ENCODE data around the gene RNPEPL1. TPM values are rescaled to one million over a fixed set of nuclear protein-coding genes. Genes with fewer than 3 reads are reported as not detected.
A peak's percentile ranks its signal among the peaks of the same experiment; 100 is the strongest.

Gene RNPEPL1
- polyA plus RNA-seq, 1 donor: 35.0 TPM

DNA sequence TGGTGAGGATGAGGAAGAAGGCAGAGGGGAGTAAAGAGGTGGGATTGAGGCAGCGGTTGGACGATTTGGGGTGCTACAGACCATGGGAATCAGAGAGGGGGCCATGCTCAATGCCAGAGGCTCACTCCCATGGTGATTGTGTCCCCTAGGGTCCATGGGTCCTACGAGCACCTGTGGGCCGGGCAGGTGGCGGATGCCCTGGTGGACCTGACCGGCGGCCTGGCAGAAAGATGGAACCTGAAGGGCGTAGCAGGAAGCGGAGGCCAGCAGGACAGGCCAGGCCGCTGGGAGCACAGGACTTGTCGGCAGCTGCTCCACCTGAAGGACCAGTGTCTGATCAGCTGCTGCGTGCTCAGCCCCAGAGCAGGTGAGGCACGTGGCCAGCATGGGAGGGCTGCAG, 23.5 kb downstream of the RNPEPL1 start:
- DNase-seq: no peak

DNA sequence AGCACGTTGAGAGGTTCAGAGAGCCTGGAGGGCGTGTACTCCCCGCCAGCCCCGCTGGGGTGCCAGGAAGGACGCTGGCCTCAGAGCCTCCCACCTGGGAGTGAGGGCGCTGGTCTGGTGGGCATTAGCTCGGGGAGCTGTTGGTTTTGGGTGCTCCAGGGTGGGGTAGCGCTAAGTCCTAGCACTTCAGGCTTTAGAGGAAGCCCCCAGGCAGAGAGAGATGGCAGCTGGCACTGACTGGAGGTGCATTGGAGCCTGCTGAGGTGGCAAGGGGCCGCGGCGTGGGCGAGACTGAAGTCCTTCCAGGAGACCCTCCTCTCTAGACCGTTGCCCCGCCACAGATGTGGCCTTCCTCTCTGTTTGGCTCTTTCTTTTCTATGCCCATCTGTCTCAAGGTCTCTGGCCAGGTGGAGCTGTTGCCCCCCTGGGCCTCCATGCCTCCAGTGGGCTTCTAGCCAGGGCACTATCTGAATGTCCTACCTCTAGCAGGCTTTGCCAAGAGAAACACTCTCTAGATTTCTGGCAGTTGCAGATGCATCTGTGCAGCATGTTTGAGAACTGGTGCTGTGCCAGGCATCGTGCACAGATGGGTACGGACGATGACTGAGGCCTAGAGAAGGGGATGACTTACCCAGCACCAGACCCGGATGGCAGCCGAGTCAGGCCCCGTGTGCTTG, 24.9 kb downstream of the RNPEPL1 start:
- no peak for DNase-seq

DNA sequence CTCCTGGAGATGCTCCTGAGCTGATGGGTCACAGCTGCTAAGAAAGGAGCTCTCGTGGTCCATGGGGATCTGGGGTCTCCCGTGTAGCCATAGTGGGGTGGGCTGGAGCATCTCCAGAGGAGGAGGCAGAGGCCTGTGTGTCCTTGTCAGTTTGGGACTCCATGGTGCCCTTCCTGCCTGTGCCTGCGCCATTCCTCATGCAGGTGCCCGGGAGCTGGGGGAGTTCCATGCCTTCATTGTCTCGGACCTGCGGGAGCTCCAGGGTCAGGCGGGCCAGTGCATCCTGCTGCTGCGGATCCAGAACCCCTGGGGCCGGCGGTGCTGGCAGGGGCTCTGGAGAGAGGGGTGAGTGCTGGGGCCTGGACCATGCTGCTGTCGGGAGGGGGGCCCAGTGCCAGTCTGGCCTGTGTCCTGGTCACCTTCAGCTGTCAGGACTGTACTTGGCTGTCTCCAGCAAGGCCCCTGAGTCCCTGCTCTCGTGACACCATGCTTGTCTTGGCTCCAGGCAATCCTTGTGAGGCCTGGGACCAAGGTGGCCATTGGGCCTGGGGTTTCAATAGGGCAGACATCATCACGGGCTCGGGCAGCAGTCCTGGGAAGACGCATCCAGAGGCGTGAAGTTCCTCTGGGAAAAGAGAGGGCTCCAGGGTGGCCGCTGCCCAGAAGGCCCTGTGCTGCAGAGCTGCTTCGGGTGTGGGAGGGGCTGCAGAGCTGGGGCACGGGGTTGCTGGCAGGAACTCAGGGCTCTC, 25.6 kb downstream of the RNPEPL1 start:
- no peak for DNase-seq

DNA sequence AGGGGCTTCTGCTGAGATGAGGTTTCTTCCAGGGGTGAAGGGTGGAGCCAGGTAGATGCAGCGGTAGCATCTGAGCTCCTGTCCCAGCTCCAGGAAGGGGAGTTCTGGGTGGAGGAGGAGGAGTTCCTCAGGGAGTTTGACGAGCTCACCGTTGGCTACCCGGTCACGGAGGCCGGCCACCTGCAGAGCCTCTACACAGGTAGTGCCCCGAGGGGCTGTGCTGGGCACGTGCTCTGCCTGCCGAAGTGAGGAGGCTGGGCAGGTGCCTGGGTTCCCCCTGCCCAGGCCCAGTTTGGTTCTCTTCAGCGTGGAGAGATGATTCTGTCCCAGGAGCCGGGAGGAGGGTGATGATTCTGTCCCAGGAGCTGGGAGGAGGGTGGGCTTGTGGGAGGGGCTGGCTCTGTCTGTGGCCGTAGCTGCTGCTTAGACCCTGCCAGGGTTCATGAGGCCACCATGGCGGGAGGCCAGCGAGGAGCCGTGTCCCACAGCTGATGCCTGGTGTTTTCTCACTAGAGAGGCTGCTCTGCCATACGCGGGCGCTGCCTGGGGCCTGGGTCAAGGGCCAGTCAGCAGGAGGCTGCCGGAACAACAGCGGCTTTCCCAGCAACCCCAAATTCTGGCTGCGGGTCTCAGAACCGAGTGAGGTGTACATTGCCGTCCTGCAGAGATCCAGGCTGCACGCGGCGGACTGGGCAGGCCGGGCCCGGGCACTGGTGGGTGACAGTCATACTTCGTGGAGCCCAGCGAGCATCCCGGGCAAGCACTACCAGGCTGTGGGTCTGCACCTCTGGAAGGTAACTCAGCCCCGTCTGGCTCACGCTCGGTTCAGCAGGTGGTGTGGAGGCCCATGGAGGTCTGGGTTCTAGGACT, 26.5 kb downstream of the RNPEPL1 start:
- no peak for DNase-seq

DNA sequence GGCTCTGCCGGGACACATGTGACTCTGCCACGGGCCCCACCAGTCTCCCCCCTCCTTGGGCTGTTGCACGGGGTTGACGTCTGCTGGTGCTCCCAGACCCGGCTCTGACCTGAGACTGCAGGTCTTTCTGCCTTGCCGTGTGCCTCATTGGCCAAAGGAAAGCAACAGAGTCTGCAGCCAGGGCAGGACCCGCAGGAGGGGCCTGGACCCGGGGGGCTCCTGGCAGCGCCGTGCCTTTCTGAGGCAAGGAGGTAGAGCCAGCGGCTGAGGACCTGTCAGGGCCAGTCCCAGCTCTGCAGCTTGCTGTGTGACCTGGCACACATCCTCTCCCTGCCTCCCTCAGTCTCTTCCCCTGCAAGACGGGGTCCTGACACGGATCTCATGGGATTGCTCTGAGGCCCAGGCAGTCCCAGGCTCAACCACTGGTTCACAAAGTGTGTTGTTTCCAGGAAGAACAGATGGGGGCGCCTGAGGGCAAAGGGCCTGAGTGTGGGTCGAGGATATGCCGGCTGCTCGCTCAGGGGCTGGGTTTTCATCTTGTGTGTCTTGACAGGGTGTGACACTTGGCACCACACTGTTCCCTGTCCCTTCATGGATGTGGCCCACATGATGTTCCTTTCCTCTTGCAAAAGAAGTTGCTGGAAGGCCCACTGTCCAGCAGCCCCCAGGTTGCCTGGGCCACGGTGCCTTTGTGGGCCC, 27.2 kb downstream of the RNPEPL1 start:
- DNase-seq: no peak

DNA sequence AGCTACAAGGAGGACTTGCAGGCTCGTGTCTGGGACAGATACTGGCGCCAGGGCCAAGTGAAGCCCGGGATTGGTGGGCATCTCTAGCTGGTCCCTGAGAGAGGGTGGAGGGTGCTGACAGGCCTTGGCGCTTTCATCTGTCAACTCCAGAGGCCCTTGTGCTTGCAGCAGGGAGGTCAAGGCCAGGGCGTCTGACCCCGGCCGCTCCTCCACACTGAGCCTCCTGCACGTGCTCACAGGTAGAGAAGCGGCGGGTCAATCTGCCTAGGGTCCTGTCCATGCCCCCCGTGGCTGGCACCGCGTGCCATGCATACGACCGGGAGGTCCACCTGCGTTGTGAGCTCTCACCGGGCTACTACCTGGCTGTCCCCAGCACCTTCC, 27.8 kb downstream of the RNPEPL1 start:
- no peak for DNase-seq

DNA sequence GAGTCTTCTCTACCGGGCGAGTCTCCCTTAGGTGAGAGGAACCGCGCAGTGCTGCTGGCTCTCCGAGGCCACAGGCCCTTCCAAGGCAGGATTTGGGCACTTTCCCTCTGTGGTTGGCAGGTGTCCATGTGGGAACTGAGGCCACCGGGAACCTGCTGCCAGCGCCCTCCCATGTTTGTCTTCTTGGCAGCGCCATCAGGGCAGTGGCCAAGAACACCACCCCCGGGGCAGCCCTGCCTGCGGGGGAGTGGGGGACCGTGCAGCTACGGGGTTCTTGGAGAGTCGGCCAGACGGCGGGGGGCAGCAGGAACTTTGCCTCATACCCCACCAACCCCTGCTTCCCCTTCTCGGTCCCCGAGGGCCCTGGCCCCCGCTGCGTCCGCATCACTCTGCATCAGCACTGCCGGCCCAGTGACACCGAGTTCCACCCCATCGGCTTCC, 28.2 kb downstream of the RNPEPL1 start:
- DNase-seq: no peak

DNA sequence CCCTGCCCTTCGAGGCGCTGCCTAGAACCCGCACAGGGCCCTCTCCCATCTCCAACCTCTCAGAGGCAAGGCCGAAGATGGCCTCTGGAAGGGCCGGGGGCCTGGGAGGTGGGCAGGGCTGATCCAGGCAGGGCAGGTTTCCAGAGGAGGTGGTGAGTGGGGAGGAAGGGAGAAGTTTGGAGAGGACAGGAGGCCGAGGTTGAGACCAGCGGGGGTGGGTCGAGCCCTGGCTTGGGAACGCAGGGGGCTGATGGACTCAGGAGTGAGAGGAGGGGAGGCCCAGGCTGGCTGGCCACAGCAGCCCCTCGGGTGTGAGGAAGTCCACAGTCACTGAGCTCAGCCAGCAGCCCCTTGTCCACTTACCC, 28.8 kb downstream of the RNPEPL1 start:
- DNase-seq: no peak

DNA sequence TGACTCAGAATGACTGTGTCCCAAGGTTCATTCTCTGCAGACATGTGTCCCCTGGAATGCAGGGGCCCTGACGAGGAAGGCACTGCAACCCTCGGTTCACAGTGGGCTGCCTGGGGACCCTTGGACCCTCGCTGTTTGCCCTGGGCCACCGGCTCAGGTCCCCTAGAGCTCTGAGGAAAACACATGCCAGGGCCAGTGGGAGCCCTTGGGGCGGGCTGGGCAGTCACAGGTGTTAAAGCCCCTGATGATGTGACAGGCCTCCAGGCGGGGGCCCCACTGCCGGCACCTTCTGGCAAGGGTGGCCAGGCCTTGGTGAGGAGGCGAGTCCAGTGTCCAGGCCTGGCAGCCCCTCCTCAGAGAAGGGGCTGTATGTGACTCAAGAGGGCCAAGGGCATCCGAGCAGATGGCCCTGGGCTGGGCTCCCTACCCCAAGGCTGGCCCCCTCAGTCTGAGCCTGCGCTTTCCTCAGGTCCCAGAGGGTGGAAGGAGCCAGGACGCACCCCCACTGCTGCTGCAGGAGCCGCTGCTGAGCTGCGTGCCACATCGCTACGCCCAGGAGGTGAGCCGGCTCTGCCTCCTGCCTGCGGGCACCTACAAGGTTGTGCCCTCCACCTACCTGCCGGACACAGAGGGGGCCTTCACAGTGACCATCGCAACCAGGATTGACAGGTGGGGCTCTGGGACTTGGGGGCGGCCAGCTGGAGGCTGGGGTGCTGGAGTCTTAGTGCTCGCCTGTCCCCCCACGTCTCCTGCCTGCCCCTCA, 29.3 kb downstream of the RNPEPL1 start:
- DNase-seq: no peak

DNA sequence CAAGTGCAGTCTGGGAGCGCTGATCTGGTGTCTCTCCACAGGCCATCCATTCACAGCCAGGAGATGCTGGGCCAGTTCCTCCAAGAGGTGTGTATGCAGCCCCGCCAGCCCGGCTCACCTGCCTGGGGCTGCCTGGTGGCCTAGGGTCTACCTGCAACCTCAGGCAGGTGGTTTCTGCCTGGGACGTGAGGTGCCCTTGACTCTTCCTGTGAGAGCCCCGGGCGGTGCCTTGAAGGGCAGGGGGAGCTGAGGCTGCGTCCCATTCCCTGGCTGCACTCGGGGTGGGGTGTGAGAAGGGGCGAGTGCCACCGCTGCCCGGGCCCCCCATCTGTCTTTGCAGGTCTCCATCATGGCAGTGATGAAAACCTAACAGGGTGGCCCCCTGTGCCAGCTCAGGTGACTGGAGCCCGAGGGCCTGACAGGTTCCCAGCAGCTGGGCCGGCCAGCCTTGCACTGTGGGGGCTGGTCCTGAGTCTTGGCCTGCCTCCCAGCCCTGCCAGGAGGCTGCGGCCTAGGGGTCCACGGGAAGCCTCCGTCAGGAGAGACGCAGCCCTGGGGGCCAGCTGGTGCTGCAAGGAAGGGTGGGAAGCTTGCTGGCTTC, 30.1 kb downstream of the RNPEPL1 start:
- no peak for DNase-seq

DNA sequence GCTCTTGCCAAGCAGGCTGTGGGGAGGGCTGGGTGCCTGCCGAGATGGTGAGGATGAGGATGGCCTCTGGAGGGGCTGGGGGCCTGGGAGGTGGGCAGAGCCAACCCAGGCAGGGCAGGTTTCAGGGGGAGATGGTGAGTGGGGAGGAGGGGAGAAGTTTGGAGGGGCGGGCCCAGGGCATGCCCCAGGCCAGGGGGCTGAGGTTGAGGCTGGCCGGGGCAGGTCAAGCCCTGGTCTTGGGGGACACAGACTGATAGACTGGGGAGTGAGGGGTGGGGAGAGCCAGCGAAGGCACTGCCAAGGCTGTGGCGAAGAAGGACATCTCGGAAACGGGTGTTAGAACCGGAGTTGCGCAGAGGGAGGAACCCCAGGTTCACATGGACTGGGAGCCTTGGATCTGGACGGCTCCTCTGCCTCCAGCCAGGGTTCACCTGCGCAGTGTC, 30.9 kb downstream of the RNPEPL1 start:
- no peak for DNase-seq

DNA sequence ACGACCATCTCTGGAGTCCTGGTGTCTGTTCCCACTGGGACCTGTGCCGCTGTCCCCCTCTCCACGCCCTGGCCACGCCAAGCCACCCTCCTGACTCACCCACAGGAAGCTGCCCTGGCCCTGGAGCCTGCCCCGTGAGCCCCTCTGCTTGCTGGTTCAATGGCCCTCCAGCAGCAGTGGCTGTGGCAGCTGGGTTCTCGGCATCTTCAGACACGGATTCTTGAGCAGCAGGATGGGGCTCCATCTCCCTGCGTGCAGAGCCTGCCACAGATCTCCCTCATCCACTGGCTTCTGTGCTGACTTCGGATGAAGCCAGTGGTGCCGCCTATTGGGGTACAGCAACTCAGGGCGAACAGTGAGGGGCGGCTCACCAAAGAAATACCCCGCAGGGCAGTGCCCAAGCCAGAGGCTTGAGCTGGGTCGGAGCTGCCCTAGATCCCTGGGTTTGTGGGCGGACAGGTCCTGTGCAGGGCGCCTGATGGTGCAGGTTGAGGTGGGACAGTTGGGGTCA, 32.2 kb downstream of the RNPEPL1 start:
- DNase-seq: no peak

DNA sequence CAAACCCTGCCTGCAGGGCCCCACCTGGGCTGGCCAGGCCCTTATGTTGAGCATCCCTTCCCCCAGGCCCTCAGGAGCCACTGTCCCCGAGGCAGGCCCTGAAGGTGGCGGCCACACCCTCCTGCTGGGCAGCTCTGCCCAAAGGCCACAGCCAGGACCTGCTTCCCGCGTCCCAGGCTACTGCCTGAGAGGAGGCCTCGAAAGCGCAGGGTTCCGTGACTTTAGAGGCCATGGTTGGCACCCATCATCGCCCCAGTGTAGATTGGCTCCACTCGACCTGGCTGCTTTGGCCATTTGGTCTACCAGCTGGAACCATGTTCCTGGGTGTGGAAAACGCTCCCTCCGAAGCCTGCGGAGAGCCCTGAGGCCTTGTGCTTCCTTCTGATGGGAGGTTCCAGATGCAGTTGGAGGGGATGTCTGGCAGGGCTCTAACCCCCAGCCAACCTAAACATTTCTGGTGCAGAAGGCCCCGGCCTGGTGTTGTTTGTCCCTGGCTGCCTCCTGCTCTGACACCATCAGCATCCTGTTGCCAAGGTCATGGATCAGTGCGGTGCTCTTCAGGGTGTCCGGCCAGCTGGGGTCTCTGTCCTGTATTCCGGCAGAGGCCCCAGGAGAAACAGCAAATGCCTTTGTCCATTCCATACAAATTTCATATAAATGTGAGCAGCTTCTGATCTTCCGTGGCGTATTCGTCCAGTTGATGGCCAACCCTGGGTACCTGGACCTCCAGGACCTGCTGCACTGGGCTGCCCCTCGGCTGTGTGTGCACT, 33.0 kb downstream of the RNPEPL1 start:
- no peak for DNase-seq

DNA sequence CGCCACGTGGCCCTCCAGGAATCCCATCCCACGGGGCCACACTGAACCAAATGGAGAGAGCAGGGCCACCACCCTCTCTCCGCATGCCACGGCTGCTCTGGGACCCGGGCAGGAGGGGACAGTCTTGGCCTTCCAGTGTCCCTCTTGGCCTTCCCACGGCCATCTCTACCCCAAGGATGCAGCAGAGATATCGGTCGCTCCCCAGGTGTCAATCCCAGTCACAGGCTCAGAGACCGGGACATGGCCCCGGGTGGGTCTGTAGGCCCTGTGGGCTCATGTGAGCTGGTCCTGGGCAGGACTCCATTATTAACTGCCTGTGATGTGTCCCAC, 33.5 kb downstream of the RNPEPL1 start:
- no peak for DNase-seq

DNA sequence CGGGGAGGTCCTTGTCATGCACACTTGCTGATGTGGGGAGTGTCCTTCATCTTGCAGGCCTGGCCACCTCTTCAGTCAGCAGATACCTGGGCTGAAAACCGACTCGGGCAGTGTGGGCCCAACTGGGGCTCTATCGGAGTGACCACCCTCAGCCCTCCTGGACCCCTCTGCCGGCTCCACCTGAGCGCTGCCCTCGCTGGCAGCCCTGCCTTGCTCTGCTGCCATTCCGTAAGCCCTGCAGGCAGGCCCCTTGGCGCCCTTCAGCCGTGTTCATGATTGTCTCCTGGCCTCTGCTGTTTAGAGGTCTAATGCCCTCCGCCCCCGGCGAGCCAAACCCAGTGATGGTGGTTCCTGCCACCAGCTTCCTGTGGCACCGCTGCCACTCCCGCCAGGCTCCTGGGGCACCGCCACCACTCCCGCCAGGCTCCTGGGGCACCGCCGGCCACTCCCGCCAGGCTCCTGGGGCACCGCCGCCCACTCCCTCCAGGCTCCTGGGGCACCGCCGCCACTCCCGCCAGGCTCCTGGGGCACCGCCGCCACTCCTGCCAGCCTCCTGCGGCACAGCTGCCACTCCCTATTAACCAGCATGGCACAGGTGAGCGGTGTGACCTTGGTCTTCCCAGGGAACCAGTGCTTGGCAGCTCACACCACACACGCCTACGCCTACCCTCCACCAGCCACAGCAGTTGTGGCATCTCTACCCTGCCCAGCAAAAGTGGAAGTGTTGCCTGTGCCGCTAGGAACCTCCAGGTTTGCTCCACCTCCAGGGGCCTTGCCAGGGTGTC, 34.2 kb downstream of the RNPEPL1 start:
- DNase-seq: no peak

DNA sequence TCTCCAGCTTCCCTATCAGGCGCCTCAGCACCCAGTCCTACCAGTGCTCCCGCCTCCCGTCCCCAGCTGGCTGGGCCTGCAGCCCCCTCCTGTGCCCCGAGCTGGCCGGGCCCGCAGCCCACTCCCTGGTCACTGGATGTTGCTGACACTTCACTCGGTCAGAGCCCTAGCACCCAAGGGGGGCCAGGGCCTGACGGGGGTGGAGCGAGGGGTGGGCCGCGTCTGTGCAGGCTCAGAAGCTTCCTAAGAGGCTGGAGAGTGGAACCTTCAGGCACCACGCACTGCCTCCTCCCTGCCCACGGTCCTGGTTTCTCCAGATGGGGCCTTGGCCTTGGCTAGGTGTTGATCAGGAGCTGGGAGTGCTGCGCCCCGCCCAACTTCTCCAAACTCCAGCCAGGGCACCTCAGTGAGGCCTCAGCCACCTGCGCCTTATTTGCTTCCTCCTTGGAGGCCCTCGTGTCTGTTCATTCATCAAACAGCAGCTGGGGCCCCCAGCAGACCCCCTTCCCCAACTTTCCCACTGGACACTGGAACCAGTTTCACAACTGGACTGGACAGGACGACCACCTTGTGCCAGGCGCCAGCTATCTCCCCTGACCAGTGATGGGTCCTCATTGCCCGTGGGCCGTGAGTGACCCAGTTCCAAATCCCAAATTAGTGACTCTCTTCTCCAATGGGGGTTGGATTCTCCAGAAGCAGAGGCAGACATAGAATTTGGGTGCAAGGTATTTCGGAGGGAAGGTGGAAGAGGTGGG, 35.0 kb downstream of the RNPEPL1 start:
- DNase-seq: no peak

DNA sequence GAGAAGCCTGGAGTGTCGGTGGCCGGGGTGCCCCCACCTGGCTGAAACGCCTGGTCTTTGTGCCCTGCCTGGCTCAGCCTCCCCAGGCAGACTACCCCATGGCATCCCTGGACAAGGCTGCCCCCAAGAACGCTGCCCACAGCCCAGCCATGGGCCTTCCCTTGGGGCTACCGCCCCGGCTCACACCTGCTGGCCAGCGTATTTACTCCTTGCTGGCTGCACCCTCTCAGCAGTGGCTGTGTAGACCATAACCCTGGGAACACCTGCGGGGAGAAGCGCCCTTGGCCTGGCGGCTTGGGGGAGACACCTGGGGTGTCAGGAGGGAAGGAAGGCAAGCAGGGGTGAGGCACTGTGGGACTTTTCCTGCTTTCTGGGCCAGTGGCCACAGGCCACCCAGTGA, 35.6 kb downstream of the RNPEPL1 start:
- no peak for DNase-seq

DNA sequence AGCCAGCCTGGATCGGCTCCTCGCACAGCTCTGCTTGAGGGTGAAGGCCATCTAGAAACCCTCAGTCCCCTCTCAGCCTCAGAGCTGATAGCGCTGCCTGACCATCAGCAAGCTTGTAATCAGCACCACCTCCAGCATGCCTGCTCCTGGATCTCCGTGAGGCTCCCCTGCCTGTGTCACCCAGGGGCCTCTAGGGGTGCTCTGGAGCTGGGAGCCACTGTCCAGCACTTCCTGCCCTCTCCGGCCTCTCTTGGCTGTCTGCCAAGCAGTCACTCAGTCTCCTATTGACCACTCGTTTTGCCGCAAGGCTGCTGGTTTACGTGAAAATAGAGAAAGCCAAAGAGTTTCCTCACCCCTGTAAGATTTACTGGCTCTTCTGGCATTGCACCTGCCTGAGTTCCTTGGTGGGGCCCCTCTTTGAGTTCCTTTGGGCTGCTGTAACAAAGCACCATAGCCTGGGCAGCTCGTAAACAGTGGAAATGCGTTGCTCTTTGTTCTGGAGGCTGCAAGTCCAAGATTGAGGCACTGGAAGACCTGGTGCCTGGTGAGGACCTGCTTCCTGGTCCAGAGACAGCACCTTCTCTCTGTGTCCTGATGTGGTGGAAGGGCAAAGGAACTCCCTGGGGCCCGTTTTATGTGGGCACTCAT, 36.1 kb downstream of the RNPEPL1 start:
- DNase-seq: peak; percentile 40
